HAP-1 (cell line): ENCODE measurements around the gene JAKMIP2.
"Not testable (repeated sequence)": the region's sequence is repeated elsewhere in the genome, so short reads cannot be mapped to it uniquely, and the experiment has no call there.

ENCODE experiments used
- DNase-seq, 2 experiments: peaks; one replicate each; pipeline ENCODE4 v3.0.0-alpha.2; 2016 to 2020; ENCODE audit warnings: low spot score in 2 of 2
- H3K27me3 ChIP-seq: fragments of 250-450 bp; sonication (Bioruptor Pico); 2 replicates; pipeline ENCODE4 v1.5.1; 2020; ENCODE audit warnings: low read depth, mild to moderate bottlenecking, moderate library complexity
- H3K36me3 ChIP-seq: fragments of 250-450 bp; sonication (Bioruptor Pico); replicated peaks from 2 replicates; pipeline ENCODE4 v1.5.1; 2020; ENCODE audit warnings: mild to moderate bottlenecking
- H3K4me1 ChIP-seq: fragments of 250-450 bp; sonication (Bioruptor Pico); 2 replicates; pipeline ENCODE4 v1.5.1; 2020; ENCODE audit warnings: mild to moderate bottlenecking
- H3K4me3 ChIP-seq: fragments of 250-450 bp; sonication (Bioruptor Pico); 2 replicates; pipeline ENCODE4 v1.5.1; 2020; ENCODE audit warnings: mild to moderate bottlenecking, moderate library complexity
- H3K9me3 ChIP-seq: fragments of 250-450 bp; sonication (Bioruptor Pico); 2 replicates; pipeline ENCODE4 v1.5.1; 2020; ENCODE audit warnings: mild to moderate bottlenecking, moderate library complexity
- in situ Hi-C: fragments of 300-500 bp; cut with MboI; formaldehyde crosslinking; loops from 3 replicates; pipeline ENCODE4 v1.14.3; 2020; ENCODE audit warnings: low sequenced_read_pairs, inconsistent platforms, mixed read lengths

Gene JAKMIP2

GRCh38 chr5:147804334-147804733 is 21.8 kb upstream of the JAKMIP2 start:
- Histone ChIP-seq H3K9me3 (no peaks in the 10 kb centered on the region), H3K36me3 (no peaks in the 10 kb centered on the region), H3K4me3 (no peak overlapping the region), H3K4me1 (no peaks in the 10 kb centered on the region), H3K27me3 (0 out of 2 replicates have a peak, but pooled peaks cover 3% of the 10 kb centered on the region)
- in situ Hi-C loops = no loop called here
- DNase-seq = no peak

- in situ Hi-C loops = no loop called here
- no peaks in the 10 kb centered on the region for H3K36me3 ChIP-seq
- no peak for DNase-seq
- H3K27me3 ChIP-seq = 0 out of 2 replicates have a peak, but pooled peaks cover 2% of the 10 kb centered on the region
- H3K4me1 ChIP-seq = no peaks in the 10 kb centered on the region
- H3K9me3 ChIP-seq = no peaks in the 10 kb centered on the region
- H3K4me3 ChIP-seq = no peak overlapping the region
Measured at GRCh38 chr5:147803926-147804325, 21.4 kb upstream of the JAKMIP2 start.

- H3K36me3 ChIP-seq, in situ Hi-C loops, H3K4me3 ChIP-seq, H3K27me3 ChIP-seq, H3K9me3 ChIP-seq, H3K4me1 ChIP-seq, DNase-seq: not testable (repeated sequence)
Measured at GRCh38 chr5:147803161-147803560, 20.6 kb upstream of the JAKMIP2 start.

GRCh38 chr5:147801461-147801860 is 18.9 kb upstream of the JAKMIP2 start:
- in situ Hi-C loops = no loop called here
- no peak for DNase-seq

GRCh38 chr5:147800491-147800890 is 18.0 kb upstream of the JAKMIP2 start:
- Histone ChIP-seq H3K4me3 (no peak overlapping the region), H3K4me1 (no peaks in the 10 kb centered on the region), H3K9me3 (no peaks in the 10 kb centered on the region), H3K36me3 (no peaks in the 10 kb centered on the region), H3K27me3 (0 out of 2 replicates have a peak, but pooled peaks cover 2% of the 10 kb centered on the region)
- in situ Hi-C loops = no loop called here
- DNase-seq = no peak

More at GRCh38 chr5:147801461-147801860, 18.9 kb upstream of the JAKMIP2 start:
- H3K27me3 ChIP-seq = 0 out of 2 replicates have a peak, but pooled peaks cover 2% of the 10 kb centered on the region
- H3K4me3 ChIP-seq = no peak overlapping the region
- H3K9me3 ChIP-seq = no peaks in the 10 kb centered on the region
- no peaks in the 10 kb centered on the region for H3K36me3 ChIP-seq
- H3K4me1 ChIP-seq = no peaks in the 10 kb centered on the region

- no peak for DNase-seq
- 0 out of 2 replicates have a peak, but pooled peaks cover 2% of the 10 kb centered on the region for H3K27me3 ChIP-seq
- no peaks in the 10 kb centered on the region for H3K36me3 ChIP-seq
- in situ Hi-C loops = no loop called here
- H3K4me1 ChIP-seq = no peaks in the 10 kb centered on the region
- no peaks in the 10 kb centered on the region for H3K9me3 ChIP-seq
- H3K4me3 ChIP-seq = no peak overlapping the region
Measured at GRCh38 chr5:147796556-147797308, 14.2 kb upstream of the JAKMIP2 start.

GRCh38 chr5:147791181-147791580 is 8.7 kb upstream of the JAKMIP2 start:
- H3K9me3 ChIP-seq = no peaks in the 10 kb centered on the region
- in situ Hi-C loops = no loop called here
- no peaks in the 10 kb centered on the region for H3K27me3 ChIP-seq
- DNase-seq = no peak
- no peaks in the 10 kb centered on the region for H3K4me1 ChIP-seq
- H3K4me3 ChIP-seq = no peak overlapping the region
- H3K36me3 ChIP-seq = no peaks in the 10 kb centered on the region

- Histone ChIP-seq H3K36me3 (no peaks in the 10 kb centered on the region), H3K27me3 (no peaks in the 10 kb centered on the region), H3K9me3 (no peaks in the 10 kb centered on the region), H3K4me3 (no peak overlapping the region), H3K4me1 (no peaks in the 10 kb centered on the region)
- in situ Hi-C loops = no loop called here
- DNase-seq = no peak
Measured at GRCh38 chr5:147789820-147790219, 7.3 kb upstream of the JAKMIP2 start.

GRCh38 chr5:147788023-147788422 is 5.5 kb upstream of the JAKMIP2 start:
- H3K9me3 ChIP-seq = no peaks in the 10 kb centered on the region
- H3K36me3 ChIP-seq = no peaks in the 10 kb centered on the region
- in situ Hi-C loops = no loop called here
- H3K4me1 ChIP-seq = no peaks in the 10 kb centered on the region
- H3K4me3 ChIP-seq = no peak overlapping the region
- H3K27me3 ChIP-seq = no peaks in the 10 kb centered on the region
- DNase-seq = no peak

GRCh38 chr5:147786142-147786541 is 3.6 kb upstream of the JAKMIP2 start:
- Histone ChIP-seq H3K4me1 (no peaks in the 10 kb centered on the region), H3K27me3 (no peaks in the 10 kb centered on the region), H3K9me3 (no peaks in the 10 kb centered on the region), H3K36me3 (no peaks in the 10 kb centered on the region), H3K4me3 (no peak overlapping the region)
- DNase-seq = no peak
- in situ Hi-C loops = no loop called here

- DNase-seq = no peak
- H3K4me3 ChIP-seq = no peak overlapping the region
- no peaks in the 10 kb centered on the region for H3K4me1 ChIP-seq
- H3K27me3 ChIP-seq = 0 out of 2 replicates have a peak, but pooled peaks cover 3% of the 10 kb centered on the region
- no peaks in the 10 kb centered on the region for H3K36me3 ChIP-seq
- in situ Hi-C loops = no loop called here
- no peaks in the 10 kb centered on the region for H3K9me3 ChIP-seq
Measured at GRCh38 chr5:147784146-147784987, 1.8 kb upstream of the JAKMIP2 start.

- 0 out of 2 replicates have a peak, but pooled peaks cover 3% of the 10 kb centered on the region for H3K27me3 ChIP-seq
- no peaks in the 10 kb centered on the region for H3K9me3 ChIP-seq
- no peaks in the 10 kb centered on the region for H3K4me1 ChIP-seq
- no peak overlapping the region for H3K4me3 ChIP-seq
- no peaks in the 10 kb centered on the region for H3K36me3 ChIP-seq
- DNase-seq = no peak
- in situ Hi-C loops = no loop called here
Measured at GRCh38 chr5:147780924-147781573, 1.5 kb downstream of the JAKMIP2 start.

GRCh38 chr5:147779694-147780093 is 2.8 kb downstream of the JAKMIP2 start:
- no peak for DNase-seq
- Histone ChIP-seq H3K36me3 (no peaks in the 10 kb centered on the region), H3K4me1 (no peaks in the 10 kb centered on the region), H3K27me3 (0 out of 2 replicates have a peak, but pooled peaks cover 3% of the 10 kb centered on the region), H3K4me3 (no peak overlapping the region), H3K9me3 (no peaks in the 10 kb centered on the region)
- in situ Hi-C loops = no loop called here
